Mesothelial cell of epicardium (in vitro differentiated cells): Measurements from ENCODE around the gene MAP1LC3B. TPM values are rescaled to one million over a fixed set of nuclear protein-coding genes. Genes with fewer than 3 reads are reported as not detected.

ENCODE experiments used
- DNase-seq, 2 experiments: peaks; one replicate each; pipeline ENCODE4 v3.0.0; 2021; ENCODE audit warnings: low spot score in 2 of 2; ENCODE audit not compliant: unreplicated experiment in 2 of 2
- H3K27ac Mint-ChIP-seq: 2 replicates; pipeline ENCODE4 v1.8.0; 2021; ENCODE audit warnings: mixed read lengths
- H3K27me3 Mint-ChIP-seq: 2 replicates; pipeline ENCODE4 v1.8.0; 2021; ENCODE audit warnings: low read depth, mixed read lengths
- H3K36me3 Mint-ChIP-seq: 2 replicates; pipeline ENCODE4 v1.8.0; 2021; ENCODE audit warnings: mixed read lengths
- H3K4me1 Mint-ChIP-seq: 2 replicates; pipeline ENCODE4 v1.8.0; 2021; ENCODE audit warnings: mixed read lengths
- H3K4me3 Mint-ChIP-seq: 2 replicates; pipeline ENCODE4 v1.8.0; 2021; ENCODE audit warnings: mild to moderate bottlenecking, moderate library complexity, mixed read lengths
- H3K9me3 Mint-ChIP-seq: 2 replicates; pipeline ENCODE4 v1.8.0; 2021; ENCODE audit warnings: mixed read lengths
- total RNA-seq: library from RNA; stranded (reverse); gene quantifications from 3 replicates; pipeline ENCODE4 v1.2.1, GENCODE V29; 2021
- TF ChIP-seq, protein P1 (sequence below): fragments of 200-600 bp; sonication (generic); IDR thresholded peaks from one replicate; pipeline ENCODE4 v1.5.0; 2021; ENCODE audit warnings: antibody characterized with exemption; ENCODE audit not compliant: unreplicated experiment

MAP1LC3B gene
- total RNA-seq, 1 donor from 2014 or later, result 41.6 TPM

DNA sequence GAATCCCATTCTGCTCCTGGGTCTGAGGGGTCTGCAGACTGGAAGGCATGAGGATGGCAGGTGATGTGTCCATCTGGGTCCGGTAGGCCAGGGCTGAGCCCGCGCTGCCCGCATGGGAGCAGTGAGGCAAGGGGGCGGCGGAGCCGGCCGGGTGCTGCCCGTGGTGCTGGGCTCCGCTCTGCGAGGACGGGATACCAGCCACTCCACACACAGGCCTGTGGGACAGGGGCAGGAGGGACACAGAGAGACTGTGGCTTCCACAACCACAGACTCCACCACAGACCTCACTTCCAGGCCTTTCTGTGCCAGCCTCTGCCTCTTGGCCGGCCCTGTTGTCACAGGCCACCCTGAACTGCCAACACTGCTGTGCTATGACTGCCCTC lies 25.4 kb downstream of the MAP1LC3B start:
- DNase-seq, result no peak
- Mint-ChIP-seq H3K36me3 (peaks cover 26% of the 10 kb centered on the region), H3K27me3 (no peaks in the 10 kb centered on the region)

DNA sequence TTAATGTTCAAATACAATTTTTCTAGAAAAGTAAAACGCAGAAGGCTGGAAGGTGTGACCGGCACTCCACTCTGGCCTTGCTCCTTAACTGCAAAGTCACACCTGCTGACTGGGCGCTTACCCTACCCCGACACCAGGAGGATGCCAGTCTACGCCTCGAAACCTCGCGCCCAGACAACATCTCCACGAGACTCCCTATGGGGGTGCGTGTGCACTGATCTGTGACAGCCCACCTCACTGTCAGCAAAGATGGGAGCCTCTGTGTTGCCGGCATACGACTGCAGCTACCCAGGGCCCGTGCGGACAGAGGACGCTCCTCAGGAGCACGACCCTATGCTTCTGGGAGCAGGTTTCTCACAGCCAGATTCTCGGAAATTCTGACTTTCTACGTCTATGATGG lies 26.1 kb downstream of the MAP1LC3B start:
- Mint-ChIP-seq H3K9me3 (peaks cover 4% of the 10 kb centered on the region), H3K4me3 (no peak overlapping the region), H3K36me3 (peaks cover 33% of the 10 kb centered on the region), H3K4me1 (no peaks in the 10 kb centered on the region), H3K27ac (no peak overlapping the region), H3K27me3 (no peaks in the 10 kb centered on the region)
- no peak for DNase-seq
- TF ChIP-seq, protein P1, sequence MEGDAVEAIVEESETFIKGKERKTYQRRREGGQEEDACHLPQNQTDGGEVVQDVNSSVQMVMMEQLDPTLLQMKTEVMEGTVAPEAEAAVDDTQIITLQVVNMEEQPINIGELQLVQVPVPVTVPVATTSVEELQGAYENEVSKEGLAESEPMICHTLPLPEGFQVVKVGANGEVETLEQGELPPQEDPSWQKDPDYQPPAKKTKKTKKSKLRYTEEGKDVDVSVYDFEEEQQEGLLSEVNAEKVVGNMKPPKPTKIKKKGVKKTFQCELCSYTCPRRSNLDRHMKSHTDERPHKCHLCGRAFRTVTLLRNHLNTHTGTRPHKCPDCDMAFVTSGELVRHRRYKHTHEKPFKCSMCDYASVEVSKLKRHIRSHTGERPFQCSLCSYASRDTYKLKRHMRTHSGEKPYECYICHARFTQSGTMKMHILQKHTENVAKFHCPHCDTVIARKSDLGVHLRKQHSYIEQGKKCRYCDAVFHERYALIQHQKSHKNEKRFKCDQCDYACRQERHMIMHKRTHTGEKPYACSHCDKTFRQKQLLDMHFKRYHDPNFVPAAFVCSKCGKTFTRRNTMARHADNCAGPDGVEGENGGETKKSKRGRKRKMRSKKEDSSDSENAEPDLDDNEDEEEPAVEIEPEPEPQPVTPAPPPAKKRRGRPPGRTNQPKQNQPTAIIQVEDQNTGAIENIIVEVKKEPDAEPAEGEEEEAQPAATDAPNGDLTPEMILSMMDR, result no peak

More for the DNA sequence above, 25.4 kb downstream of the MAP1LC3B start:
- TF ChIP-seq, protein P1, result no peak
- Mint-ChIP-seq H3K4me1 (no peaks in the 10 kb centered on the region), H3K4me3 (no peak overlapping the region), H3K9me3 (peaks cover 4% of the 10 kb centered on the region), H3K27ac (no peak overlapping the region)

DNA sequence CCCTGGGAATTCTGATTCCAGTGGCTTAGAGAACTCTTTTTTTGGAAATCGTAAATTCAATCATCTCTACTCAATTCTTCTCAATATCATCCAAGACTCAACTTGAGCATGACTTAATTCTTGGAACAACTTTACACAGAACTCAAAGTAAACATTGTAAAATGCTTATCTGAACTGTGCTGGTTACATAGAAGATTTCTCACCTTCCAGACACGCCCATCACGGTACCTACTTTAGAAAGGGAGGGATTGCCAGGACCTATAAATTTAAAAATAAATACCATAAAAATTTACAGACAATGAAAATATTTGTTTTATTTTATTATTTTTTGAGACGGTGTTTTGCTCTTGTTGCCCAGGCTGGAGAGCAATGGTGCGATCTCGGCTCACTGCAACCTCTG lies 26.5 kb downstream of the MAP1LC3B start:
- Mint-ChIP-seq H3K27me3 (no peaks in the 10 kb centered on the region), H3K4me3 (no peak overlapping the region), H3K27ac (no peak overlapping the region), H3K36me3 (peaks cover 34% of the 10 kb centered on the region), H3K9me3 (peaks cover 4% of the 10 kb centered on the region), H3K4me1 (no peaks in the 10 kb centered on the region)
- TF ChIP-seq, protein P1, result no peak
- no peak for DNase-seq

DNA sequence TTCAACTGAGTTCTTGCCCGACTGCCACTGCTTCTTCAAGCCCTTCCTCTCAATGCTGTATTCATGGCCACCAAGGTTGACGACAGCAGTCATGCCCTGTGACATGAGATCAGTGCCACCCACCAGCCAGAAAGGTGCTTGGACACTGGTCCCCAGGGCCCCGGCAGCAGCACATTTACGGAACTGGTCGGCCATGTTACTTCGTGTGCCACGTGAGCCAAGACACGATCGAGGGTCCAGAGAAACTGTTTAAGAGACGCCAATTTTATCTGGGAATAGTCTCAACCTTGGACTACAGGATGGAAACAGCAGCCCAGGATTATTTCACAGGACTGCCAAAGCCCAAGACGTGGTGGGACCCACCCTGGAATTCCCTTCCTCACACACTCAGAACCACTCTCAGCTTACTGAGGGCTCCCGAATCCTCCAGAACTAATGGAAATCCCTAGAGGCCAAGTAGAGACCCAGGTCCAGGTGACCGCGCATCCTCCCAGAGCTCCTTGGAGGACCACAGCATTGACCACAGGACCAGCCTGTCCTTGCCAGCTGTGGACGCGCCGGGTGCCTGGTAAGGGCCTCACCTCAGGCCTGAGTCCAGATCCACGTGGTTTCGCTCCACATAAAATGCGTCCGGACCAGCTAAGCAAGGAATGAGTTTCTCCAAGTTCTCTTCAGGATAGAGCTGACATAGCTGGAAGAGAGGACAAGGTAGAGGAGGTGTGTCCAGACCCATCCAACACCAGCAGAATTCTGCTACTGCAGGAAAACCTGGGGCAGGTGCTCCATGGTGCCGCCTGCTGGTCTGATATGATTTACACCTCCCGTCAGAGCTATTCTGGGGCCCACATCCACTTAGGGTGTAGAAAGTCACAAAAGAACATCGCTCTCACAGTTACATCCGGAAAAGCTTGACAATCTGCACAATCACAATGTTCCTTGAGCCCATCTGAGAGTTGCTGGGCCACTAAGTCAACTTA lies 28.2 kb downstream of the MAP1LC3B start:
- peaks cover 4% of the 10 kb centered on the region for H3K9me3 Mint-ChIP-seq
- DNase-seq, result no peak
- no peak overlapping the region for H3K4me3 Mint-ChIP-seq
- no peak overlapping the region for H3K27ac Mint-ChIP-seq
- no peaks in the 10 kb centered on the region for H3K4me1 Mint-ChIP-seq
- no peaks in the 10 kb centered on the region for H3K27me3 Mint-ChIP-seq
- H3K36me3 Mint-ChIP-seq, result peaks cover 35% of the 10 kb centered on the region
- TF ChIP-seq, protein P1, result no peak

DNA sequence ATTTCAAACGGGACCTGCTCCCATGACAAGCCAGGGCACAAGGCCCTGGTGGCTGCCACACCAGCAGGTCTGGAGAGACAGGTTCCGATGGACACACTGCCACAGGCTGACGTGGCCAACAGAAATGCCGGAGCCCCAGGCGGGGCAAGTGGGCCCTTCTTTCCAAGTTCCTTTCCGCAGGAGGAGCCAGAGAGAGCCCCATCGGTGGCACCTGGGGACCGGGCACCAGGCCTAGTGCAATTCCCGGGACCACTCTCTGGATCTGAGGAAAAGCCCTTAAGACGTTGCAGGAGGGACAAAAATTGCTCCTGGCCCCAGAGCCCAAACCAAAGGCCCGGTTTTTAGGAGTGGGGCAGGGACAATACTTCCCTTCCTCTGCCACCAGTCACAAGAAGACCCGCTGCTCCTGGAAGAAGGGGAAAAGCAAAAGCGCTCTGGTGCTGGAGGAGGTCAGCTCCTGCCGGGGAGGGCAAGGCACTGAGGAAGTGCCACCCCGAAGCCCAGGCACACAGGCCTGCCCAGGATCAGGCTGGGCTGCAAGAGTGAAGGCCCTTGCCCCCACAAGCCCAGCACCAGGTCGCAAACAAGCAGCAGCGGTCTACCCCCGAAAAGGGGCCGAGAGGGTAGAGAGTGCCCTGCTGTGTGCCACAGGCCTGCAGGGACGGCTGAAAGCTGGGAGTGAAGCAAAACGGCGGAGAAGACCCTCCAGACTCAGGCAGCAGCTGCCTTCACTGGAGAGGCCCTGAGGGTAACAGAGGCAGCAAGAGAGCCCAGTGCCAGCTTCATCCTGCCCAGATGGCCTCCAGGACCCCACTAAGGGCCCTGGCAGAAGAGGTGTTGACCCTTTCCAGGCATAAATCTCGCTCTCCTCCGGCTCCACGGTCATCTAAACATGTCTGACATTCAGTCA lies 29.1 kb downstream of the MAP1LC3B start:
- Mint-ChIP-seq H3K27ac (no peak overlapping the region), H3K4me3 (no peak overlapping the region), H3K4me1 (peaks cover 5% of the 10 kb centered on the region), H3K27me3 (no peaks in the 10 kb centered on the region), H3K36me3 (peaks cover 33% of the 10 kb centered on the region), H3K9me3 (peaks cover 4% of the 10 kb centered on the region)
- DNase-seq, result no peak
- TF ChIP-seq, protein P1, result no peak
